Measurements from ENCODE around the gene PCDHGC4.

DNA sequence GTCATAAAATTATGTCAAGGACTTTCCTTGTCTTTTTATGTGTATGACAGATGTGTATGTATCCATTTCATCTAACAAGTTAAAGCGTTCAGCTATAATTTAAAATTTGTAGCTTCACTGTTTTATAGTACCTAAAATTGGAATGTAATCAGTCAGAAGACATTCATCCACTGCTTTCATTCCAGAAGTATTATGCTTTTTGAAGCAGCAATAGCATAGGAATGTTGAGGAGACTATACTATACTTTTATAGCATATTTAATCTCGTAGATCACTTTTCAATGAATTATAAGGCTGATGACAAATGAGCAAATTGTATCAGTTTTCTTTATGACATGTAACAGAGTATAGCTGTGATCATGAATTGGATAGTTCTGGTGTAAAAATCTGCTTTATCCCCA is 47.6 kb upstream of the PCDHGC4 start:
- TF ChIP-seq, protein P1, sequence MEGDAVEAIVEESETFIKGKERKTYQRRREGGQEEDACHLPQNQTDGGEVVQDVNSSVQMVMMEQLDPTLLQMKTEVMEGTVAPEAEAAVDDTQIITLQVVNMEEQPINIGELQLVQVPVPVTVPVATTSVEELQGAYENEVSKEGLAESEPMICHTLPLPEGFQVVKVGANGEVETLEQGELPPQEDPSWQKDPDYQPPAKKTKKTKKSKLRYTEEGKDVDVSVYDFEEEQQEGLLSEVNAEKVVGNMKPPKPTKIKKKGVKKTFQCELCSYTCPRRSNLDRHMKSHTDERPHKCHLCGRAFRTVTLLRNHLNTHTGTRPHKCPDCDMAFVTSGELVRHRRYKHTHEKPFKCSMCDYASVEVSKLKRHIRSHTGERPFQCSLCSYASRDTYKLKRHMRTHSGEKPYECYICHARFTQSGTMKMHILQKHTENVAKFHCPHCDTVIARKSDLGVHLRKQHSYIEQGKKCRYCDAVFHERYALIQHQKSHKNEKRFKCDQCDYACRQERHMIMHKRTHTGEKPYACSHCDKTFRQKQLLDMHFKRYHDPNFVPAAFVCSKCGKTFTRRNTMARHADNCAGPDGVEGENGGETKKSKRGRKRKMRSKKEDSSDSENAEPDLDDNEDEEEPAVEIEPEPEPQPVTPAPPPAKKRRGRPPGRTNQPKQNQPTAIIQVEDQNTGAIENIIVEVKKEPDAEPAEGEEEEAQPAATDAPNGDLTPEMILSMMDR (IDR thresholded peaks at IDR 0.05; ENCODE audit: low read length) = no peak
- TF ChIP-seq EZH2 (IDR thresholded peaks at IDR 0.05; ENCODE audit: borderline replicate concordance, low read length) = no peak

All from OCI-LY1 (cell line).